Right forelimb (tissue), 1 donor: ENCODE data around the gene RNU6-9.
A peak's percentile ranks its signal among the peaks of the same experiment; 100 is the strongest.

Experiments used
- DNase-seq: peaks from one replicate; pipeline ENCODE4 v3.0.0-alpha.2; 2018

RNU6-9 gene

GRCh38 chr19:899336-900042 lies 6.2 kb downstream of the RNU6-9 start:
- DNase-seq = no peak

GRCh38 chr19:900043-900301 lies 6.7 kb downstream of the RNU6-9 start:
- DNase-seq = no peak

- no peak for DNase-seq
Observed at GRCh38 chr19:900302-901111, 7.2 kb downstream of the RNU6-9 start.

GRCh38 chr19:901216-902092 lies 8.2 kb downstream of the RNU6-9 start:
- DNase-seq = no peak

- DNase-seq = no peak
Observed at GRCh38 chr19:902093-902370, 8.7 kb downstream of the RNU6-9 start.

- no peak for DNase-seq
Observed at GRCh38 chr19:902446-903226, 9.4 kb downstream of the RNU6-9 start.

- no peak for DNase-seq
Observed at GRCh38 chr19:903266-903797, 10.0 kb downstream of the RNU6-9 start.

- no peak for DNase-seq
Observed at GRCh38 chr19:904545-904944, 11.3 kb downstream of the RNU6-9 start.

GRCh38 chr19:906480-906879 lies 13.2 kb downstream of the RNU6-9 start:
- no peak for DNase-seq

- no peak for DNase-seq
Observed at GRCh38 chr19:907183-907853, 14.0 kb downstream of the RNU6-9 start.

GRCh38 chr19:911197-912033 lies 18.1 kb downstream of the RNU6-9 start:
- DNase-seq = no peak

- no peak for DNase-seq
Observed at GRCh38 chr19:912181-913079, 19.1 kb downstream of the RNU6-9 start.

GRCh38 chr19:913080-913748 lies 19.9 kb downstream of the RNU6-9 start, which contains the start of gene R3HDM4:
R3HDM4 (minus strand) TSS chr19:913219; CDS start chr19:913157, 62 bp downstream.
- DNase-seq = peak; percentile 89

GRCh38 chr19:916645-917322 lies 23.5 kb downstream of the RNU6-9 start:
- DNase-seq = no peak

GRCh38 chr19:917323-918151 lies 24.3 kb downstream of the RNU6-9 start, which contains the start of gene KISS1R:
KISS1R (plus strand) TSS chr19:917333; CDS start chr19:917503, 170 bp downstream.
- DNase-seq = no peak

- no peak for DNase-seq
Observed at GRCh38 chr19:918152-918437, 24.8 kb downstream of the RNU6-9 start.

GRCh38 chr19:918481-919198 lies 25.4 kb downstream of the RNU6-9 start:
- no peak for DNase-seq
